ENCODE measurements around the gene GSDME.

DNA sequence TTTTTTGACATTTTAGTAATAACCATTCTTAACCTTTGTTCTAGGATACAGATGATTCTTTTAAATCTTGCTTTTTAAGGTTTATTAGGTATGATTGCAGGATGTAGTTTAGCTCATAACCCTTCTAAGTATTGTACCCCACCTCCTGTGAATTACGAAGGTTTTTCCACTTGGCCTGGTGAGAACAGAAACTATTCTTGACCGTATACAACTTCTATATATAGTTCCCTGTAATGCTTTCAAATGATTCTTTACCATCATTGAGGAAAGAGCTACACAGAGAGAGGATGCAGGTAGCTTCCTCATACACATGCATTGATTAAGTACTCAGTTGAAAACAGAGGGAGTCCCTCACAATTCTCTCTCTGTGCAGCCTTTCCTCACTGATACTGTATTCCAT, 97.8 kb downstream of the GSDME start:
- TF ChIP-seq YY1 (IDR thresholded peaks at IDR 0.05; ENCODE audit: insufficient read depth, insufficient read length) (no peak), ZNF274 (IDR thresholded peaks at IDR 0.05; ENCODE audit: low read depth, low read length) (no peak)
